WTC11 (cell line): ENCODE results near the gene KLHL30.

Source experiments
- CBFB ChIP-seq: sonication (generic); formaldehyde crosslinking; IDR thresholded peaks from 2 replicates; pipeline ENCODE4 v1.8.1; 2022; ENCODE audit warnings: mild to moderate bottlenecking, low read depth, missing genetic modification reagents
- ETV6 ChIP-seq: sonication (generic); formaldehyde crosslinking; IDR thresholded peaks from 2 replicates; pipeline ENCODE4 v1.8.1; 2022; ENCODE audit warnings: mild to moderate bottlenecking, missing genetic modification reagents
- JUN ChIP-seq: sonication (generic); formaldehyde crosslinking; IDR thresholded peaks from 2 replicates; pipeline ENCODE4 v1.8.0; 2023; ENCODE audit warnings: mild to moderate bottlenecking, missing genetic modification reagents
- MYBL2 ChIP-seq: sonication (generic); formaldehyde crosslinking; IDR thresholded peaks from 2 replicates; pipeline ENCODE4 v1.8.1; 2023; ENCODE audit warnings: mild to moderate bottlenecking, moderate library complexity, missing genetic modification reagents
- SP1 ChIP-seq: sonication (generic); formaldehyde crosslinking; conservative IDR thresholded peaks from 2 replicates; pipeline ENCODE4 v1.8.1; 2022; ENCODE audit warnings: missing genetic modification reagents
- TEAD4 ChIP-seq: sonication (generic); formaldehyde crosslinking; IDR thresholded peaks from 2 replicates; pipeline ENCODE4 v1.8.0; 2022; ENCODE audit warnings: mild to moderate bottlenecking, missing genetic modification reagents
- TP53 ChIP-seq: sonication (generic); formaldehyde crosslinking; IDR thresholded peaks from 2 replicates; pipeline ENCODE4 v1.8.1; 2023; ENCODE audit warnings: mild to moderate bottlenecking, missing genetic modification reagents
- ZNF423 ChIP-seq: fragments of 250-450 bp; sonication (Bioruptor Pico); IDR thresholded peaks from 2 replicates; pipeline ENCODE4 v2.1.2; 2022; ENCODE audit warnings: mild to moderate bottlenecking, moderate library complexity
- TF ChIP-seq, protein P1 (sequence below): fragments of 200-600 bp; IDR thresholded peaks from 2 replicates; pipeline ENCODE4 v1.8.0; 2022; ENCODE audit warnings: antibody characterized with exemption
- TF ChIP-seq, protein P2 (sequence below): sonication (generic); formaldehyde crosslinking; conservative IDR thresholded peaks from 2 replicates; pipeline ENCODE4 v1.8.1; 2022; ENCODE audit warnings: mild to moderate bottlenecking, missing genetic modification reagents
- TF ChIP-seq, protein P3 (sequence below): sonication (generic); formaldehyde crosslinking; IDR thresholded peaks from 2 replicates; pipeline ENCODE4 v1.8.0; 2022; ENCODE audit warnings: missing genetic modification reagents
- TF ChIP-seq, protein P4 (sequence below): sonication (generic); formaldehyde crosslinking; IDR thresholded peaks from 2 replicates; pipeline ENCODE4 v1.8.1; 2023; ENCODE audit warnings: mild to moderate bottlenecking, missing genetic modification reagents, moderate library complexity
- TF ChIP-seq, protein P5 (sequence below): sonication (generic); formaldehyde crosslinking; IDR thresholded peaks from 2 replicates; pipeline ENCODE4 v1.8.0; 2022; ENCODE audit warnings: mild to moderate bottlenecking, missing genetic modification reagents
- TF ChIP-seq, protein P6 (sequence below): sonication (generic); formaldehyde crosslinking; IDR thresholded peaks from 2 replicates; pipeline ENCODE4 v1.8.1; 2022; ENCODE audit warnings: low read depth, mild to moderate bottlenecking, moderate library complexity, missing genetic modification reagents, borderline replicate concordance

DNA sequence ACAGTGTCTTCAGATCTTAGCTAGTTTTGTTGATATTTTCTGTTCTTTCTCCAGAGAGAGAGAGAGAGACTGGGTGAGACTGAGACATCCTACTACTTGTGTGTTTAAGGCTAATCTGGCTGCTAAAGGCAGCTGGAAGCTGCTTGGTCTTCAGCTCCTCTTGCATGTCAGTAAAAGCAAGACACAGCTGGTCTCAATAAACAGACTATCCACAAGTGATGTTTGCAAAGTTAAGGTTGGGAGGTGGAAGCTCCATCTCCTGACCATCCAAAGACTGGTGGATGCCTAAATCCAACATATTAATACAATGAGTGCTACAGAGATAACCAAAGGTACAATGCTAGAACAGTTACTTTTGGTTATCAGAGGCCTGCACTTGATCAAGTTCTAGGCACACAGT is 38.1 kb downstream of the KLHL30 start:
- no peak for TF ChIP-seq JUN (CRISPR knock-in tag)
- TF ChIP-seq TEAD4 (CRISPR knock-in tag): no peak
- TF ChIP-seq MYBL2: no peak
- TF ChIP-seq, protein P1, sequence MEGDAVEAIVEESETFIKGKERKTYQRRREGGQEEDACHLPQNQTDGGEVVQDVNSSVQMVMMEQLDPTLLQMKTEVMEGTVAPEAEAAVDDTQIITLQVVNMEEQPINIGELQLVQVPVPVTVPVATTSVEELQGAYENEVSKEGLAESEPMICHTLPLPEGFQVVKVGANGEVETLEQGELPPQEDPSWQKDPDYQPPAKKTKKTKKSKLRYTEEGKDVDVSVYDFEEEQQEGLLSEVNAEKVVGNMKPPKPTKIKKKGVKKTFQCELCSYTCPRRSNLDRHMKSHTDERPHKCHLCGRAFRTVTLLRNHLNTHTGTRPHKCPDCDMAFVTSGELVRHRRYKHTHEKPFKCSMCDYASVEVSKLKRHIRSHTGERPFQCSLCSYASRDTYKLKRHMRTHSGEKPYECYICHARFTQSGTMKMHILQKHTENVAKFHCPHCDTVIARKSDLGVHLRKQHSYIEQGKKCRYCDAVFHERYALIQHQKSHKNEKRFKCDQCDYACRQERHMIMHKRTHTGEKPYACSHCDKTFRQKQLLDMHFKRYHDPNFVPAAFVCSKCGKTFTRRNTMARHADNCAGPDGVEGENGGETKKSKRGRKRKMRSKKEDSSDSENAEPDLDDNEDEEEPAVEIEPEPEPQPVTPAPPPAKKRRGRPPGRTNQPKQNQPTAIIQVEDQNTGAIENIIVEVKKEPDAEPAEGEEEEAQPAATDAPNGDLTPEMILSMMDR: no peak
- TF ChIP-seq SP1 (CRISPR knock-in tag): no peak
- TF ChIP-seq CBFB (CRISPR knock-in tag): no peak
- TF ChIP-seq TP53 (CRISPR knock-in tag): no peak
- TF ChIP-seq, protein P2, sequence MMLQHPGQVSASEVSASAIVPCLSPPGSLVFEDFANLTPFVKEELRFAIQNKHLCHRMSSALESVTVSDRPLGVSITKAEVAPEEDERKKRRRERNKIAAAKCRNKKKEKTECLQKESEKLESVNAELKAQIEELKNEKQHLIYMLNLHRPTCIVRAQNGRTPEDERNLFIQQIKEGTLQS (CRISPR knock-in tag): no peak
- TF ChIP-seq, protein P3, sequence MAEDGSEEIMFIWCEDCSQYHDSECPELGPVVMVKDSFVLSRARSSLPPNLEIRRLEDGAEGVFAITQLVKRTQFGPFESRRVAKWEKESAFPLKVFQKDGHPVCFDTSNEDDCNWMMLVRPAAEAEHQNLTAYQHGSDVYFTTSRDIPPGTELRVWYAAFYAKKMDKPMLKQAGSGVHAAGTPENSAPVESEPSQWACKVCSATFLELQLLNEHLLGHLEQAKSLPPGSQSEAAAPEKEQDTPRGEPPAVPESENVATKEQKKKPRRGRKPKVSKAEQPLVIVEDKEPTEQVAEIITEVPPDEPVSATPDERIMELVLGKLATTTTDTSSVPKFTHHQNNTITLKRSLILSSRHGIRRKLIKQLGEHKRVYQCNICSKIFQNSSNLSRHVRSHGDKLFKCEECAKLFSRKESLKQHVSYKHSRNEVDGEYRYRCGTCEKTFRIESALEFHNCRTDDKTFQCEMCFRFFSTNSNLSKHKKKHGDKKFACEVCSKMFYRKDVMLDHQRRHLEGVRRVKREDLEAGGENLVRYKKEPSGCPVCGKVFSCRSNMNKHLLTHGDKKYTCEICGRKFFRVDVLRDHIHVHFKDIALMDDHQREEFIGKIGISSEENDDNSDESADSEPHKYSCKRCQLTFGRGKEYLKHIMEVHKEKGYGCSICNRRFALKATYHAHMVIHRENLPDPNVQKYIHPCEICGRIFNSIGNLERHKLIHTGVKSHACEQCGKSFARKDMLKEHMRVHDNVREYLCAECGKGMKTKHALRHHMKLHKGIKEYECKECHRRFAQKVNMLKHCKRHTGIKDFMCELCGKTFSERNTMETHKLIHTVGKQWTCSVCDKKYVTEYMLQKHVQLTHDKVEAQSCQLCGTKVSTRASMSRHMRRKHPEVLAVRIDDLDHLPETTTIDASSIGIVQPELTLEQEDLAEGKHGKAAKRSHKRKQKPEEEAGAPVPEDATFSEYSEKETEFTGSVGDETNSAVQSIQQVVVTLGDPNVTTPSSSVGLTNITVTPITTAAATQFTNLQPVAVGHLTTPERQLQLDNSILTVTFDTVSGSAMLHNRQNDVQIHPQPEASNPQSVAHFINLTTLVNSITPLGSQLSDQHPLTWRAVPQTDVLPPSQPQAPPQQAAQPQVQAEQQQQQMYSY: no peak
- no peak for TF ChIP-seq ETV6
- TF ChIP-seq, protein P4, sequence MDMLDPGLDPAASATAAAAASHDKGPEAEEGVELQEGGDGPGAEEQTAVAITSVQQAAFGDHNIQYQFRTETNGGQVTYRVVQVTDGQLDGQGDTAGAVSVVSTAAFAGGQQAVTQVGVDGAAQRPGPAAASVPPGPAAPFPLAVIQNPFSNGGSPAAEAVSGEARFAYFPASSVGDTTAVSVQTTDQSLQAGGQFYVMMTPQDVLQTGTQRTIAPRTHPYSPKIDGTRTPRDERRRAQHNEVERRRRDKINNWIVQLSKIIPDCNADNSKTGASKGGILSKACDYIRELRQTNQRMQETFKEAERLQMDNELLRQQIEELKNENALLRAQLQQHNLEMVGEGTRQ (CRISPR knock-in tag): no peak
- TF ChIP-seq, protein P5, sequence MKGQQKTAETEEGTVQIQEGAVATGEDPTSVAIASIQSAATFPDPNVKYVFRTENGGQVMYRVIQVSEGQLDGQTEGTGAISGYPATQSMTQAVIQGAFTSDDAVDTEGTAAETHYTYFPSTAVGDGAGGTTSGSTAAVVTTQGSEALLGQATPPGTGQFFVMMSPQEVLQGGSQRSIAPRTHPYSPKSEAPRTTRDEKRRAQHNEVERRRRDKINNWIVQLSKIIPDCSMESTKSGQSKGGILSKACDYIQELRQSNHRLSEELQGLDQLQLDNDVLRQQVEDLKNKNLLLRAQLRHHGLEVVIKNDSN: no peak
- TF ChIP-seq, protein P6, sequence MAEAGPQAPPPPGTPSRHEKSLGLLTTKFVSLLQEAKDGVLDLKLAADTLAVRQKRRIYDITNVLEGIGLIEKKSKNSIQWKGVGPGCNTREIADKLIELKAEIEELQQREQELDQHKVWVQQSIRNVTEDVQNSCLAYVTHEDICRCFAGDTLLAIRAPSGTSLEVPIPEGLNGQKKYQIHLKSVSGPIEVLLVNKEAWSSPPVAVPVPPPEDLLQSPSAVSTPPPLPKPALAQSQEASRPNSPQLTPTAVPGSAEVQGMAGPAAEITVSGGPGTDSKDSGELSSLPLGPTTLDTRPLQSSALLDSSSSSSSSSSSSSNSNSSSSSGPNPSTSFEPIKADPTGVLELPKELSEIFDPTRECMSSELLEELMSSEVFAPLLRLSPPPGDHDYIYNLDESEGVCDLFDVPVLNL (CRISPR knock-in tag): no peak
- TF ChIP-seq ZNF423 (CRISPR knock-in tag): no peak
